ENCODE results near the gene PDILT. TPM values are rescaled to one million over a fixed set of nuclear protein-coding genes. Genes with fewer than 3 reads are reported as not detected.
"Not testable (repeated sequence)": the region's sequence is repeated elsewhere in the genome, so short reads cannot be mapped to it uniquely, and the experiment has no call there.

Gene PDILT, protein sequence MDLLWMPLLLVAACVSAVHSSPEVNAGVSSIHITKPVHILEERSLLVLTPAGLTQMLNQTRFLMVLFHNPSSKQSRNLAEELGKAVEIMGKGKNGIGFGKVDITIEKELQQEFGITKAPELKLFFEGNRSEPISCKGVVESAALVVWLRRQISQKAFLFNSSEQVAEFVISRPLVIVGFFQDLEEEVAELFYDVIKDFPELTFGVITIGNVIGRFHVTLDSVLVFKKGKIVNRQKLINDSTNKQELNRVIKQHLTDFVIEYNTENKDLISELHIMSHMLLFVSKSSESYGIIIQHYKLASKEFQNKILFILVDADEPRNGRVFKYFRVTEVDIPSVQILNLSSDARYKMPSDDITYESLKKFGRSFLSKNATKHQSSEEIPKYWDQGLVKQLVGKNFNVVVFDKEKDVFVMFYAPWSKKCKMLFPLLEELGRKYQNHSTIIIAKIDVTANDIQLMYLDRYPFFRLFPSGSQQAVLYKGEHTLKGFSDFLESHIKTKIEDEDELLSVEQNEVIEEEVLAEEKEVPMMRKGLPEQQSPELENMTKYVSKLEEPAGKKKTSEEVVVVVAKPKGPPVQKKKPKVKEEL
- total RNA-seq = not detected

DNA sequence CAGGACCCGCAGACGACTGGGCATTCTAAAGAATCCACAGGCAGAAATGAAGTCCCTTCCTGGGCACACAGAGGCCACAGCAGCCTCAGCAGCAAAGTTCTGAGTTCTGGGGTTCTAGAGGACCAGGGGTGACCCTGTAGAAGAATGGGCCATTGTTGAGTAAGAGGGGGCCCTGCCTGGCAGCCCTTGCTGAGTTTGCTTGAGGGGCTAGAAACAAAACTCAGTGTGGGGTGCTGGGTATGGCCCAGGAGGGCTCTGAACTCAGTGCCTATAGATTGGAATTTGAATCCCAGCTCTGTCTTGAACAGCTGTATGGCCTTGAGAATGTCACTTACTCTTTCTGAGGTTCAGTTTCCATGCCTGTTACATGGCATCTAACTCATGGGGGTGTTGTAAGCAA lies at the start of gene PDILT:
TSS of gene PDILT (minus strand) at position 101 of the 400 bp plus-strand sequence. CDS start 5,437 bp downstream, outside the sequence.
- Mint-ChIP-seq H3K27me3 (ENCODE audit: low read depth) (no peaks in the 10 kb centered on the region), H3K4me1 (ENCODE audit: low read depth) (no peaks in the 10 kb centered on the region), H3K9me3 (no peaks in the 10 kb centered on the region), H3K4me3 (no peak within 1 kb of the TSS), H3K27ac (no peak within 1 kb of the TSS), H3K36me3 (ENCODE audit: insufficient read depth in 2 of 2) (no peaks in the 10 kb centered on the region)
- ATAC-seq (replicated peaks in 1 of 2) (no peak), DNase-seq (no peak)

DNA sequence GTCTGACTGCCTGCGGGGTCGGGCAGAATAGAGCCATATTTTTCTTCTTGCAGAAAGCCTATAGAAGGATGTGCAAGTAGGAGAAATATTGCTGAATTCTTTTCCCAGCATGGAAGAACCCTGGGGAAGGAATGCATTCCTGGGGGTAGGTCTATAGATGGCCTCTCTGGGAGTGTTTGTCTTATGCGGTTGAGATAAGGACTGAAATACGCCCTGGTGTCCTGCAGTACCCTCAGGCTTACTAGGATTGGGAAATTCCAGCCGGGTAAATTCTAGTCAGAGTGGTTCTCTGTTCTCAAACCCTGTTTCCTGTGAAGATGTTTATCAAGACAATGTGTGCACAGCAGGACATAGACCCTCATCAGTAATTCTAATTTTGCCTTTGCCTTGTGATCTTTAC lies 49.1 kb upstream of the PDILT start:
- H3K27me3 Mint-ChIP-seq (ENCODE audit: low read depth) = not testable (repeated sequence)

DNA sequence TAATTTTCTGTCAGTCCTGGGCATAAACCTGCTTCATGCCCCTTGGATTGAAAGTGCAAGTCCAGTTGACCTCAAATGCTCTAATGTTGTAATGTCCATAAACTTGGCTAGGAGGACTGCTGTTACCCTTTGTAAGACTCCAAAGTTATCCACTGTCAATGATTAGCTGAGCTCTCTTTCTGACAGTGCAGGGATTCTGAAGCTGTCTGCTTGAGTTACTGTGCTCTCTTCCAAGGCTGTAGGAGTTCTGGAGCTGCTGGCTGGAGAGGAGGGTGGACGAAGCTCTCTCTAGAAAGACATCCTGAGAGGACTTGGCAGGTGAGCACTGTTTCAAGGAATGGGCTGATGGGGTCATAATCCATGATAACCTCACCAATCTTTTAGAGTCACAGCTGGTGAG lies 46.8 kb upstream of the PDILT start, which contains the start of gene ACSM2A:
TSS of gene ACSM2A (plus strand) at position 158 of the 400 bp plus-strand sequence. CDS start 8,594 bp downstream, outside the sequence.
- DNase-seq; H3K27me3 Mint-ChIP-seq (ENCODE audit: low read depth); H3K4me3 Mint-ChIP-seq; ATAC-seq (replicated peaks in 1 of 2); H3K27ac Mint-ChIP-seq; H3K9me3 Mint-ChIP-seq; H3K4me1 Mint-ChIP-seq (ENCODE audit: low read depth); H3K36me3 Mint-ChIP-seq (ENCODE audit: insufficient read depth in 2 of 2): not testable (repeated sequence)

More for the DNA sequence above, 49.1 kb upstream of the PDILT start:
- H3K9me3 Mint-ChIP-seq; H3K27ac Mint-ChIP-seq; H3K36me3 Mint-ChIP-seq (ENCODE audit: insufficient read depth in 2 of 2); ATAC-seq (replicated peaks in 1 of 2); DNase-seq; H3K4me1 Mint-ChIP-seq (ENCODE audit: low read depth); H3K4me3 Mint-ChIP-seq: not testable (repeated sequence)

DNA sequence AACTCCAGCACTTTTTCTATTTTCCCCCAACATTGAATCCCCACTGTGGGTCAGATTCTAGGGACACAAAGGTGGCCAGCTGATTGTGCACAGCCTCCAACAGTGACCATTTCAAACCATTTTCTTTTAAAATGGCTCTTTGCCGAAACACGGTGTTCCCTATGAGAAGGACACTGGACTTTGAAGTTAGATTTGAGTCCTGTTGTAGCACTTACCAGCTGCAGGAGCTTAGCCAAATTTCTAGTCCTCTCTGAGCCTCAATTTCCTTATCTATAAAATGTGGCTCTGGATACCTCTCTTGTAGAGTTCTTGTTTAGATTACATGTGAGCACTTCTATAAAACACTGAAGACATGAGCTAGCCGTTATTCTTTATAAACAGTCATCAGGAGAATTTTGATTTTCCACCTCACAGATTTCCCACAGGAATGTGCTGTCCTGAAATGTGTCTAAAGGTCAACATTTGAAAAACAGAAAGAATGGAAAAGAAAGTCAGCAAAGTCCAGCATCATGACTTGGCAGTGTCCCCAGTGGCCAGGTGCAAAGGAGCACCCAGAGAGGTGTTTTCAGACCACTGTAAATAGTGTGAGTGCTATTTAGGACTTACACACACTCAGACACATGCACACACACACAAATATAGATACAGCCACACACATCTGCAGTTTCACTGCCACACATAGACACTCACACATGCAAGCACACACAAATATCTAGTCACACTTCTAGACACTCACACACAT lies 42.3 kb upstream of the PDILT start:
- not testable (repeated sequence) for H3K4me1 Mint-ChIP-seq (ENCODE audit: low read depth); ATAC-seq (replicated peaks in 1 of 2); H3K4me3 Mint-ChIP-seq; H3K36me3 Mint-ChIP-seq (ENCODE audit: insufficient read depth in 2 of 2); H3K9me3 Mint-ChIP-seq; H3K27ac Mint-ChIP-seq; H3K27me3 Mint-ChIP-seq (ENCODE audit: low read depth); DNase-seq

DNA sequence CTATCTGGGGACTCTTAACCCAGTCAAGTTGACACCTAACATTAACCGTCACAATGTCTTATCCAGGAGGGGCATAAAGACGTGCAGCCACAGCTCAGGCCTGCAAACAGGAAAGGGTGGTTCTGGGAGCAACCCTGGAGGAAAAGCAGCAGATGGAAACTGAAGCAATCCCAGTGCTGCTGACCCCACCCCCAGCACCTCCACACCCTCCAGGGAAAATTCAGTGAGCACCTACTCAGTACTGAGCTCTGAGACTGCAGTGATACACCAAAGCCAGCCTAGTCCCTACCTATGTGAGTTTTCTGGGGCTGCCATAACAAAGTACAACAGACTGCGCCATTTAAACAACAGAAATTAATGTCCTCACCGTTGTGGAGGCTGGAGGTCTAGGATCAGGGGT lies 37.3 kb upstream of the PDILT start:
- not testable (repeated sequence) for H3K9me3 Mint-ChIP-seq; H3K4me3 Mint-ChIP-seq; H3K4me1 Mint-ChIP-seq (ENCODE audit: low read depth); ATAC-seq (replicated peaks in 1 of 2); H3K36me3 Mint-ChIP-seq (ENCODE audit: insufficient read depth in 2 of 2); H3K27ac Mint-ChIP-seq; H3K27me3 Mint-ChIP-seq (ENCODE audit: low read depth); DNase-seq

DNA sequence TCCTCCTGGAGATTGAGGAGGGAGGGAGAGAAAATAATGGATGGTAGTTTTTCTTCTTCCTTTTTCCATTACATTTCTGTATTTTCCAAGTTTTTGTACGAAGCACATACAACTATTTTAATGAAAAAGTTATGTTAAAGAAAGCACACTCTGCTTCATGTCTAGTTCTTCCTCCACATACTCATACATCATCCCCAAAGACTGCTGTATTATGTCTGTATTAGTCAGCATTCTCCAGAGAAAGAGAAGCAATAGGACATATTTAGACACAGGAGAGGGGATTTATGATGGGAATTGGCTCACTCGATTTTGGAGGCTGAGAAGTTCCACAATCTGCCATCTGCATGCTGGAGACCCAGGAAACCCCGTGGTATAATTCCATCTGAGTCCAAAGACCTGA lies 36.7 kb upstream of the PDILT start:
- H3K36me3 Mint-ChIP-seq (ENCODE audit: insufficient read depth in 2 of 2) = no peaks in the 10 kb centered on the region
- no peaks in the 10 kb centered on the region for H3K9me3 Mint-ChIP-seq
- H3K27ac Mint-ChIP-seq = no peak overlapping the region
- DNase-seq (no peak), ATAC-seq (replicated peaks in 1 of 2) (no peak)
- H3K4me1 Mint-ChIP-seq (ENCODE audit: low read depth) = no peaks in the 10 kb centered on the region
- H3K27me3 Mint-ChIP-seq (ENCODE audit: low read depth) = no peaks in the 10 kb centered on the region
- H3K4me3 Mint-ChIP-seq = no peak overlapping the region

DNA sequence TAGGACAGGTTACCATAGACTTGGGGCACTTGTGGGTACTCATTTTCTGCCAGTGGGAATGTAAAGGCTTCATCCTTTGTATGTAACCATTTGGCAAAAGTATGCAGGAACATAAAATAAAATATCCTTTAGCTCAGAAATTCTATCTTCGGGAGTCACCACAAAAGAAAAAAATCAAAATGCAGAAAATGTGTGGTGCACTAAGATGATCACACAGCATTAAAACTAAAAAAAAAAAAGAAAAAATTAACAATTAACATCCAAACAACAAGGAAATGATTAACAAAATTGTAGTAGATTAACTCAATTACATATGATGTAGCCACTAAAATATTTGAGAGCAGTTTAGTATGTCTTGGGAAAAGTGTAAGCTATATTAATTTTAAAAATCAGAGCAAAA lies 36.2 kb upstream of the PDILT start:
- H3K27ac Mint-ChIP-seq; H3K27me3 Mint-ChIP-seq (ENCODE audit: low read depth); H3K36me3 Mint-ChIP-seq (ENCODE audit: insufficient read depth in 2 of 2); ATAC-seq (replicated peaks in 1 of 2); H3K9me3 Mint-ChIP-seq; H3K4me3 Mint-ChIP-seq; H3K4me1 Mint-ChIP-seq (ENCODE audit: low read depth); DNase-seq: not testable (repeated sequence)

DNA sequence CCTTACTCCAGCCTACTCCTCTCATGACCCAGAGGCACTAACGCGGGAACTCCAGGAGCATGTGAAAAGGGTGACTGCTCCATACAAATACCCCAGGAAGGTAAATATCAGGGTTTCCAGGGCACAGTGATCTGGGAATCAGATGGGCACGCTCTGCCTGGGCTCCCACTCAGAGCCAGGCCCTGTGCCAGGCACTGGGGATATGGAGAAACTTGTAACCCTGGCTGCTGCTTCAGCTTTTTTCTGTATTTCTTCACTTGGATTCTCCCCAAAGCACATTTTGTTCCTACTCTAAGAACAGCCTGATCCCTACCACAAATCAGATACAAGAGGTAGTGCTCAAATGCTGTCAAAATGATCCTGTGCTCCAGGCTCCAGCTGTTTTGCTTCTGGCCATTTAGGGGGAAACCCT lies 35.3 kb upstream of the PDILT start:
- H3K4me1 Mint-ChIP-seq (ENCODE audit: low read depth); H3K36me3 Mint-ChIP-seq (ENCODE audit: insufficient read depth in 2 of 2); DNase-seq; H3K4me3 Mint-ChIP-seq; H3K27ac Mint-ChIP-seq; H3K9me3 Mint-ChIP-seq; ATAC-seq (replicated peaks in 1 of 2); H3K27me3 Mint-ChIP-seq (ENCODE audit: low read depth): not testable (repeated sequence)

DNA sequence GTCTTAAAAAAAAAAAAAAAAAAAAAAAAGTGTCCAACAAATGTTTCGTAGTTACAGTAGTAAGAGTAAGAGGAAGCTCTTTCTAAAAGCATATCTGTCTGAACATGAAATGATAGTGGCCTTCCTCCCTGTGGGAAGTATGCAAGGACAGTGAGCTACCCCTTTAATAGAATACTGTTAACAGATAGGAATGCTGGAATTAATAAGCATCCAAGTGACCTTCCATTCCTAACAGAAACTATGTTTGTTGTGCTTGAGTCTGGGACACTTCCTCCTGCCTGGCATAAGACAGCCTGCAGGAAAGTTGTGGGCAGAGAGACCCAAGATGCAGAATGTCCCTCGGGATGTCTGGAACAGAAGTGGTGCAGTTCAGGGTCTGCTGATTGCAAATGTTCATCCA lies 34.4 kb upstream of the PDILT start:
- not testable (repeated sequence) for H3K27me3 Mint-ChIP-seq (ENCODE audit: low read depth); ATAC-seq (replicated peaks in 1 of 2); H3K27ac Mint-ChIP-seq; H3K9me3 Mint-ChIP-seq; H3K4me1 Mint-ChIP-seq (ENCODE audit: low read depth); H3K4me3 Mint-ChIP-seq; DNase-seq; H3K36me3 Mint-ChIP-seq (ENCODE audit: insufficient read depth in 2 of 2)

DNA sequence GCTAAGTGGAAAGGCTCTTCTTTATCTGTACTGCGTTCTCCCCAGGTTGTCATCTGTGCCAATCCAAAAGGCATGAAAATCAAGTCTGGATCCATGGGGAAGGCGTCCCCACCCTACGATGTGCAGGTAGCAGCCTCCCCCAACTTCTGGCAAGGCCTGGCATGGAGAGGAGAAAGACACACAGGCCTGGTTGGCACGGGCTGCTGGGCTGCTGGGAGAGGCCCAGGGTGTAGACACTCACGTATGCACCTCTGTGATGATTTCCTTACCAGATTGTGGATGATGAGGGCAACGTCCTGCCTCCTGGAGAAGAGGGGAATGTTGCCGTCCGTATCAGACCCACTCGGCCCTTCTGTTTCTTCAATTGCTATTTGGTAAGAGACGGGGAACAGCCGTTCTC lies 26.4 kb upstream of the PDILT start:
- no peak for ATAC-seq (replicated peaks in 1 of 2)
- DNase-seq = no peak
- no peaks in the 10 kb centered on the region for H3K4me1 Mint-ChIP-seq (ENCODE audit: low read depth)
- no peak overlapping the region for H3K27ac Mint-ChIP-seq
- peaks cover 1% of the 10 kb centered on the region in 2 donors for H3K9me3 Mint-ChIP-seq
- no peaks in the 10 kb centered on the region for H3K36me3 Mint-ChIP-seq (ENCODE audit: insufficient read depth in 2 of 2)
- no peak overlapping the region for H3K4me3 Mint-ChIP-seq
- H3K27me3 Mint-ChIP-seq (ENCODE audit: low read depth) = peaks cover 9% of the 10 kb centered on the region

DNA sequence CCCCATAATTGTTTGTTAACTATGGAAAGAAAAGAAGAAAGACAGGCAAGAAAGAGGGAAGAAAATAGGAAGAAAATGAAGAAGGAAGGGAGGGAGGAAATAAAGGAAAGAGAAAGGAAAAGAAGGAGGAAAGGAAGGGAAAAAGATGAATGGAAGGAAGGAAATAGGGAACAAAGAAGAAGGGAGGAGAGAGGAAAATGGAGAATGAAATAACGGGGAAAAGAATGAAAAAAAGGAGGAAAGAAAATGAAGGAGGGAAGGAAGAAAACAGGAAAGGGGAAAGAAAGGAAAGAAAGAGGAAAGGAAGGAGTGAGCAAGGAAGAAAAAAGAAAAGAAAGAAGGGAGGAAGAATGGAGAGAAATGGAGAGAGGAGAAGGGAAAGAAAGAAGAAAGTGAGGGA lies 25.9 kb upstream of the PDILT start:
- not testable (repeated sequence) for H3K27ac Mint-ChIP-seq; H3K4me1 Mint-ChIP-seq (ENCODE audit: low read depth); ATAC-seq (replicated peaks in 1 of 2); DNase-seq; H3K36me3 Mint-ChIP-seq (ENCODE audit: insufficient read depth in 2 of 2); H3K27me3 Mint-ChIP-seq (ENCODE audit: low read depth); H3K9me3 Mint-ChIP-seq; H3K4me3 Mint-ChIP-seq

DNA sequence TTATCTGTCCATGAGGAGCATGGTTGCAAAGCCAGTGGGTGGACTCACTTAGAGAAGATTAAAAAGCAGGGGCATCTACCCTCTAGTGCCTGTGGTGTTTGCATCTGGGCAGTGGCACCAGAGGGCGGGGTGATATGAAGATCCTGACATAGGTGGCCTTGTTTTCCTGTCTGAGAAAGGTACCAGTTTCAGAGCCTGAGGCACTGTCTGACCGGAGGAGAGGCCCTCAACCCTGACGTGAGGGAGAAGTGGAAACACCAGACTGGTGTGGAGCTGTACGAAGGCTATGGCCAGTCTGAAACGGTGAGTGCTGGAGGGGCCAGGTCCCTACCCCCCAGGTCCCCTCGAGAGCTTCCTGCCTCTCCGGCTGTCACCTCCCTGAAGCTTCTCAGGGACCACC lies 25.0 kb upstream of the PDILT start:
- H3K27ac Mint-ChIP-seq; DNase-seq; H3K36me3 Mint-ChIP-seq (ENCODE audit: insufficient read depth in 2 of 2); H3K4me3 Mint-ChIP-seq; H3K27me3 Mint-ChIP-seq (ENCODE audit: low read depth); ATAC-seq (replicated peaks in 1 of 2); H3K4me1 Mint-ChIP-seq (ENCODE audit: low read depth); H3K9me3 Mint-ChIP-seq: not testable (repeated sequence)

DNA sequence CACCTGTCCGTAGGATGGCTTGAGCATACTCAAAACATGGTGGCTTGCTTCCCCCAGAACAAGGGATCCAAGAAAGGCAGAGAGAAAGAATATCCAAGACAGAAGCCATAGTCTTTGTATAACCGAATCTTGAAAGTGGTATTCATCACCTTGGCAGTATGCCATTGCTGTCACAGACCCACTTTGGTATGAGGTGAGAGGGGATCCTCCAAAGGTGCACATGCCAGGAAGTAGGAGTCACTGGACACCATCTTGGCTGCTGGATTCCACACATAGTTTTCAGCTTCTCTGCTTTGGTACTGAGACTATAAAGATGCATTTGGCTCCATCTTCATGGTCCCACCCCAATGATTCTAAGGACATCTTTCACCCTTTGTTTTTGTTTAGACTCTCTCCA lies 22.9 kb upstream of the PDILT start:
- not testable (repeated sequence) for H3K4me3 Mint-ChIP-seq; DNase-seq; H3K9me3 Mint-ChIP-seq; H3K4me1 Mint-ChIP-seq (ENCODE audit: low read depth); H3K27ac Mint-ChIP-seq; H3K36me3 Mint-ChIP-seq (ENCODE audit: insufficient read depth in 2 of 2); ATAC-seq (replicated peaks in 1 of 2)
- peaks cover 15% of the 10 kb centered on the region for H3K27me3 Mint-ChIP-seq (ENCODE audit: low read depth)
